DMS153 (cell line): ENCODE results near the gene TTYH2.

Experiments
- DNase-seq: peaks from one replicate; lab custom pipeline; 2025; lab: John Stamatoyannopoulos, UW

Gene TTYH2

GRCh38 chr17:74215342-74215727 lies 2.0 kb downstream of the TTYH2 start:
- DNase-seq, result no peak

- no peak for DNase-seq
Measured at GRCh38 chr17:74216505-74216904, 3.1 kb downstream of the TTYH2 start.

- peak; percentile 57 for DNase-seq
Measured at GRCh38 chr17:74217037-74217730, 3.8 kb downstream of the TTYH2 start.

- no peak for DNase-seq
Measured at GRCh38 chr17:74217888-74218287, 4.5 kb downstream of the TTYH2 start.

- no peak for DNase-seq
Measured at GRCh38 chr17:74218436-74218835, 5.1 kb downstream of the TTYH2 start.

GRCh38 chr17:74219576-74220133 lies 6.3 kb downstream of the TTYH2 start:
- DNase-seq, result no peak

- DNase-seq, result no peak
Measured at GRCh38 chr17:74220219-74220618, 6.8 kb downstream of the TTYH2 start.

- DNase-seq, result no peak
Measured at GRCh38 chr17:74220946-74221818, 7.8 kb downstream of the TTYH2 start.

GRCh38 chr17:74222399-74222798 lies 9.0 kb downstream of the TTYH2 start:
- DNase-seq, result no peak

- DNase-seq, result no peak
Measured at GRCh38 chr17:74223901-74224300, 10.5 kb downstream of the TTYH2 start.

- no peak for DNase-seq
Measured at GRCh38 chr17:74224959-74225725, 11.8 kb downstream of the TTYH2 start.

- no peak for DNase-seq
Measured at GRCh38 chr17:74226252-74226651, 12.9 kb downstream of the TTYH2 start.

- DNase-seq, result no peak
Measured at GRCh38 chr17:74227271-74228080, 14.1 kb downstream of the TTYH2 start.

- no peak for DNase-seq
Measured at GRCh38 chr17:74228306-74228978, 15.1 kb downstream of the TTYH2 start.

GRCh38 chr17:74230896-74231295 lies 17.5 kb downstream of the TTYH2 start:
- no peak for DNase-seq

GRCh38 chr17:74231928-74232907 lies 18.8 kb downstream of the TTYH2 start:
- no peak for DNase-seq

- DNase-seq, result no peak
Measured at GRCh38 chr17:74233937-74234336, 20.6 kb downstream of the TTYH2 start.

GRCh38 chr17:74234486-74234885 lies 21.1 kb downstream of the TTYH2 start:
- no peak for DNase-seq

- no peak for DNase-seq
Measured at GRCh38 chr17:74235040-74235581, 21.7 kb downstream of the TTYH2 start.
